Nephron (organoid): ENCODE results near the gene GLIPR2.
A peak's percentile ranks its signal among the peaks of the same experiment; 100 is the strongest.
"Not testable (repeated sequence)": the region's sequence is repeated elsewhere in the genome, so short reads cannot be mapped to it uniquely, and the experiment has no call there.

Experiments
- H3K27ac Mint-ChIP-seq, 3 experiments: 2 replicates each; pipeline ENCODE4 v1.8.0; 2020; ENCODE audit warnings: mixed read lengths in 3 of 3, mild to moderate bottlenecking in 2 of 3, moderate library complexity in 1 of 3
- H3K27me3 Mint-ChIP-seq: 2 replicates; pipeline ENCODE4 v1.8.0; 2021; ENCODE audit warnings: low read depth, mild to moderate bottlenecking, moderate library complexity, mixed read lengths
- H3K36me3 Mint-ChIP-seq: 2 replicates; pipeline ENCODE4 v1.8.0; 2020; ENCODE audit warnings: low read depth, mixed read lengths
- H3K4me1 Mint-ChIP-seq: 2 replicates; pipeline ENCODE4 v1.8.0; 2020; ENCODE audit warnings: mixed read lengths
- H3K4me3 Mint-ChIP-seq, 3 experiments: 2 replicates each; pipeline ENCODE4 v1.8.0; 2020; ENCODE audit warnings: mild to moderate bottlenecking in 3 of 3, mixed read lengths in 3 of 3, moderate library complexity in 2 of 3
- H3K9me3 Mint-ChIP-seq: 2 replicates; pipeline ENCODE4 v1.8.0; 2020; ENCODE audit warnings: mixed read lengths
- TF ChIP-seq, protein P1 (sequence below), 3 experiments: fragments of 200-600 bp; sonication (generic); IDR thresholded peaks; one replicate each; pipeline ENCODE4 v1.5.0; 2021; ENCODE audit warnings: antibody characterized with exemption in 3 of 3; ENCODE audit not compliant: unreplicated experiment in 3 of 3

The GLIPR2 gene, protein sequence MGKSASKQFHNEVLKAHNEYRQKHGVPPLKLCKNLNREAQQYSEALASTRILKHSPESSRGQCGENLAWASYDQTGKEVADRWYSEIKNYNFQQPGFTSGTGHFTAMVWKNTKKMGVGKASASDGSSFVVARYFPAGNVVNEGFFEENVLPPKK

DNA sequence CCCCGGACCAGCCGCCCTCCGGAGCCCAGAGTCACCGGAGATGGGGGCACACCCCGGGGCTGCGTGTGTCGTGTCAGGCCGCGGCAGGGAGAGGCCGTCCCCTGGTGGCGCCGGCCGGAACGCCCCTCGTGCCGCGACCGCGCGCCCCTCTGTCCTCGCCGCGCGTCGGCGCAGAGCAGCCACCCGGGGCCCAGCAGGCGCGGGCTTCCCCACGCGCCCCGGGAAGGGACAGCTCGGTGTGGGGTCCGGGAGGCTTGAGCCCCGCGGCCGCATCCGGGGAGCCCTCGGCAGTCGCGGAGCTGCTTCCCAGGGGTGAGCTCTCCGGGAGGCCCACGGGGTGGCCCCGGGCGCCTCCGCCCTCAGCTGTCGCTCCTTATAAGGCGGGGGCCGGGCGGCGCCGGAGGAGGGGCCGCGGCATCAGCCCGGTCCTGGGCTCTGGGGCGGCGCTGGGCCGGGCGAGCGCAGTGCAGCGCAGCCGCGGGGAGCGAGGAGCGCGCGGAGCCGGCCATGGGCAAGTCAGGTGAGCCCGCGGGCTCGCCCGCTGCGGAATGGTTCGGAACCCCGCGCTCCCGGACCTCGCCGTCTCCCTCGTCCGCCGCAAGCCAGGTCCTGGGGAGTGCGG lies at the start of gene GLIPR2:
TSS of gene GLIPR2 (plus strand) at position 462 of the 622 bp plus-strand sequence. CDS start at position 508, 46 bp downstream.
- Mint-ChIP-seq H3K4me1 (peaks cover 44% of the 10 kb centered on the region), H3K9me3 (no peaks in the 10 kb centered on the region), H3K36me3 (no peaks in the 10 kb centered on the region), H3K4me3 (peak within 1 kb of the TSS; percentile 95 to 96 (median 96)), H3K27ac (peak within 1 kb of the TSS; percentile 64 to 82 (median 79)), H3K27me3 (peaks cover 41% of the 10 kb centered on the region)
- TF ChIP-seq, protein P1, sequence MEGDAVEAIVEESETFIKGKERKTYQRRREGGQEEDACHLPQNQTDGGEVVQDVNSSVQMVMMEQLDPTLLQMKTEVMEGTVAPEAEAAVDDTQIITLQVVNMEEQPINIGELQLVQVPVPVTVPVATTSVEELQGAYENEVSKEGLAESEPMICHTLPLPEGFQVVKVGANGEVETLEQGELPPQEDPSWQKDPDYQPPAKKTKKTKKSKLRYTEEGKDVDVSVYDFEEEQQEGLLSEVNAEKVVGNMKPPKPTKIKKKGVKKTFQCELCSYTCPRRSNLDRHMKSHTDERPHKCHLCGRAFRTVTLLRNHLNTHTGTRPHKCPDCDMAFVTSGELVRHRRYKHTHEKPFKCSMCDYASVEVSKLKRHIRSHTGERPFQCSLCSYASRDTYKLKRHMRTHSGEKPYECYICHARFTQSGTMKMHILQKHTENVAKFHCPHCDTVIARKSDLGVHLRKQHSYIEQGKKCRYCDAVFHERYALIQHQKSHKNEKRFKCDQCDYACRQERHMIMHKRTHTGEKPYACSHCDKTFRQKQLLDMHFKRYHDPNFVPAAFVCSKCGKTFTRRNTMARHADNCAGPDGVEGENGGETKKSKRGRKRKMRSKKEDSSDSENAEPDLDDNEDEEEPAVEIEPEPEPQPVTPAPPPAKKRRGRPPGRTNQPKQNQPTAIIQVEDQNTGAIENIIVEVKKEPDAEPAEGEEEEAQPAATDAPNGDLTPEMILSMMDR (IDR thresholded peaks at IDR 0.05; ENCODE audit: unreplicated experiment in 3 of 3) = peak; percentile 33 to 54 (median 45)

DNA sequence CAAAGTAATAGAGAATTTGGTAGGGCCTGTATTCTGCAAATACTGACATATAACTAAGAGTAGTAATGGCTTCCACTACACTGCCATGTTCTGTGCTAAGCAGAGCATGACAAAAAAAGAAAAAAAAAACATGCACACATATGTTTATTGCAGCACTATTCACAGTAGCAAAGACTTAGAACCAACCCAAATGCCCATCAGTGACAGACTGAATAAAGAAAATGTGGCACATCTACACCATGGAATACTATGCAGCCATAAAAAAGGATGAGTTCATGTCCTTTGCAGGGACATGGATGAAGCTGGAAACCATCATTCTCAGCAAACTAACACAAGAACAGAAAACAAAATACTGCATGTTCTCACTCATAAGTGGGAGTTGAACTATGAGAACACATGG lies 49.5 kb upstream of the GLIPR2 start:
- peaks cover 41% of the 10 kb centered on the region for H3K36me3 Mint-ChIP-seq
- not testable (repeated sequence) for H3K9me3 Mint-ChIP-seq, H3K27me3 Mint-ChIP-seq, H3K27ac Mint-ChIP-seq, H3K4me3 Mint-ChIP-seq
- H3K4me1 Mint-ChIP-seq = peaks cover 15% of the 10 kb centered on the region

DNA sequence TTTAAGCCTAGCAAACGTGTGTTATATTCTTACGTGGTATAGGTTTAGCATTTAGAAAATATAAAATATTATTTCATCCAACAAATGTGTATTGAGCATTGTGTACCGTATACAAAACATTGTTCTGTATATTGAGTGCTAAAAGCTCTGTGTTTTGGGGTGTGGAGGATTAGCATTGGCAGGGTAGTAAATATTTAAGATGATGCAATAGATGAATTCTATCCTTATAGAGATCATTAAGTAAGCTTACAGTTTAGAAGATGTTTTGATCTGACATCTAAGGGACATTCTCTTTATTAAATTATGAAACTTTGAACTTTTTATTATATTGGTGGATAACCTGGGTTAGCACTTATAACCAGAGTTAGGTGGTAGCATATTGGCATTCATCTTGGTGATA lies 48.5 kb upstream of the GLIPR2 start:
- no peaks in the 10 kb centered on the region for H3K9me3 Mint-ChIP-seq
- no peaks in the 10 kb centered on the region for H3K27me3 Mint-ChIP-seq
- peaks cover 40% of the 10 kb centered on the region for H3K36me3 Mint-ChIP-seq
- TF ChIP-seq, protein P1 (IDR thresholded peaks at IDR 0.05; ENCODE audit: unreplicated experiment in 3 of 3) = no peak
- no peak overlapping the region for H3K27ac Mint-ChIP-seq
- H3K4me1 Mint-ChIP-seq = peaks cover 15% of the 10 kb centered on the region
- no peak overlapping the region for H3K4me3 Mint-ChIP-seq

DNA sequence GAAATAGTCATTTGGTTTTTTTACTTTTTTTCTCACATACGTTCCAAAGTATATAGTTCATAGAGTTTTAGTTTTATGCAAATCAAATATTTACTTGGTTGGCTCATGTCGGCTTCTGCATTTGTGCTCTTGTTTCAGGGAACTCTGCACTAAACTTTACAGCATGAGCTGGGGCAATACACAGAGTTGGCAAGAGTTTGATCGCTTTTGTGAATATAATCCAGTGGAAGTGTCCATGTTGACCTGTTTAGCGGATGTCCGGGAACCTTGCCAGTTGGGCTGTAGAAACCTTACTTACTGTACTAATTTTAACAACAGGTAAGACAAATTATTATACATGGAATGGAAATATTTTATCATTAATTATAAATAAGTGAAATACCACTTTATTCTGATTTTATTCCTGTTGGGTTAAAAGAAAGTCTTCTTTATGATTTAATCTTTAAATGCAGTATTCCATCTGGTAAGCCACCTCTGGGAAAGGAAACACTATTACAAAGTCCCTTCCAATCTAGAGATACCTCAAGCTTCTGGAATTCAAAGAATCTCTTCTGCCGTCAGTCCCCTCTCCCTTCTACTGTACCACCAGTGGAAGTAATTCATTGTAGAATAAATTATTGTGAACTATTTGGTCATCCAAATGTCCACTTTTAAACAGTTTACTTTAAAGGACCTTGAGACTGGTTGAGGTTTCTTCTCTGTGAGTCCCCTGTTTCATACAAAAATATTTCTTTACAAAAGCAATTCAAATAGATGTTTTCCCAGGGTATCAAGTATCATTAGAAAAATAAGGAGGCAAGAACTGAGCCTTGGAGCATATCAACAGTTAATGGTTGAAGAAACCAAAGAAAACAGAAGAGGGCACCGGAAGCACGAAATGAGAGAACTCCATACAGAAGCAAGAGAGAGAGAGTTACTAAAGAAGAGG lies 45.2 kb upstream of the GLIPR2 start:
- H3K36me3 Mint-ChIP-seq = peaks cover 33% of the 10 kb centered on the region
- peak overlapping the region; percentile 72 to 87 (median 75) for H3K27ac Mint-ChIP-seq
- TF ChIP-seq, protein P1 (IDR thresholded peaks at IDR 0.05; ENCODE audit: unreplicated experiment in 3 of 3) = no peak
- no peaks in the 10 kb centered on the region for H3K27me3 Mint-ChIP-seq
- H3K9me3 Mint-ChIP-seq = no peaks in the 10 kb centered on the region
- H3K4me1 Mint-ChIP-seq = peaks cover 15% of the 10 kb centered on the region
- peak overlapping the region in 1 of 3 experiments; percentile 17 for H3K4me3 Mint-ChIP-seq

DNA sequence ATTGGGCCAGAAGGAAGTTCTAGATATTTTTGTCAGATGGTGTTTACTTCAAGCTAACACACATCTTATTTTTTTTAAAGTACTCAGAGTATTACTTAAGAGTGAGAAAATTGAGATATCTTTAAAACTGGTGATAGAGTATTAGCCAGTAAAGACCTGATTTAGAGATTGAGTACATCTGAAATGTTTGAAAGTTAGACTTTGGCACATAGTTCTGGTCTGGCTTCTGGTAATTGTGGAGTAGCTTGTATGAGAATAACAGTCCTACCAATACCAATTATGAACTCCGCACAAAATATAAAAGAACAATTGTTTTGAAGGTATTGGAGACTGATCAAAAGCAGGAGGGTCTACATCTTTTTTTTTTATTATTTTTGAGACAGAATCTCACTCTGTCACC lies 44.5 kb upstream of the GLIPR2 start:
- TF ChIP-seq, protein P1 (IDR thresholded peaks at IDR 0.05; ENCODE audit: unreplicated experiment in 3 of 3) = no peak
- no peak overlapping the region for H3K4me3 Mint-ChIP-seq
- peaks cover 15% of the 10 kb centered on the region for H3K4me1 Mint-ChIP-seq

More for the DNA sequence above, 44.5 kb upstream of the GLIPR2 start:
- H3K36me3 Mint-ChIP-seq = peaks cover 26% of the 10 kb centered on the region
- H3K27ac Mint-ChIP-seq = peak overlapping the region; percentile 72 to 87 (median 75)
- no peaks in the 10 kb centered on the region for H3K27me3 Mint-ChIP-seq
- H3K9me3 Mint-ChIP-seq = no peaks in the 10 kb centered on the region
